H4 (cell line): ENCODE measurements around the gene HOXA6. TPM values are rescaled to one million over a fixed set of nuclear protein-coding genes. Genes with fewer than 3 reads are reported as not detected.

Experiments used
- DNase-seq: peaks from one replicate; pipeline ENCODE4 v3.0.0-alpha.2; 2015; ENCODE audit warnings: low spot score
- total RNA-seq: library from RNA; depleted of rRNA; stranded (reverse); fragments of >200 nt; shearing (Covaris generic); gene quantifications from 2 replicates; pipeline ENCODE4 v1.2.3, GENCODE V29; 2014

The HOXA6 gene
- total RNA-seq, 1 experiment from 2014 or later: 0.64 TPM

DNA sequence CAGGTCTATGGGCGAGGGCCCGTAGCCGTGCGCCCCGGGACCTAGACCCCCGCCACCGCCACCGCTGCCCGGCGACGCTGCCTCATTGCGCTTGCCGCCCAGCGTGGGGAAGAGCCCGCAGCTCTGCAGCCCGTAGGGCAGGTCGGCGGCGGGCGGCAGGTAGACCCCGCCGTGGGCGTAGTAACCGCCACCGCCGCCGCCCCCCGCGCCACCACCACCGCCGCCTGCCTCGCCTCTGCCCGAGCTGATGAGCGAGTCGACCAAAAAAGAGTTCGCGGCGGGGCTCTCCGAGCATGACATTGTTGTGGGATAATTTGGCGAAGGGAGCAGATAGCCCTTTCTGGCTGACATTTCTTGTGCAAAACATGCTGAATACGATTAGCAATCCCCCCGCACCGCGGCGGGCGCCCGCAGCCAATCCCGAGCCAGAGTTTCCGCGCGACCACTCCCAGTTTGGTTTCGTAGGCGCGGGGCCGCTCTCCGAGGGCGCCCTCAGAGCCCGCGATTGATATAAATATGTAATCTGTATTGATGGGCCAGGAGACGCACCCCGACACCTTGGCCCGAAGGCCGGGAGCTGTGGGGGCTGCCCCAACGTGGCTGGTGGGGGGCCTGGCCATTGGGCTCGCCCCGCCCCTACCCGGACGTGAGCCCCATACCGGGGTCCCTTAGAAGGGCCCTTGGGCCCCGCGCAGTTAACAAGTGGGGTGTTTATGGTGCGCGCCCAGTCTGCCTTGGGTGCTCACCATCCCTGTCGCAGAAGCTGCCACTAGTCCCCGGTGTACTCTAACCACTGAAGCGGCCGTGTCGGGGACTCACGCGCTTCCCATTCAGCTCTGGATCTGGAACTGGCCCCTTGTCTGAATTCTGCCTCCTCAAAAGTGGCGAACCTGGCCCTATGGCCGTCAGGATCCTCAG, 26.6 kb upstream of the HOXA6 start, which contains the start of gene HOXA10:
HOXA10 (minus strand) TSS at position 365 of the 918 bp plus-strand sequence; CDS start at position 351, 14 bp downstream.
- no peak for DNase-seq

DNA sequence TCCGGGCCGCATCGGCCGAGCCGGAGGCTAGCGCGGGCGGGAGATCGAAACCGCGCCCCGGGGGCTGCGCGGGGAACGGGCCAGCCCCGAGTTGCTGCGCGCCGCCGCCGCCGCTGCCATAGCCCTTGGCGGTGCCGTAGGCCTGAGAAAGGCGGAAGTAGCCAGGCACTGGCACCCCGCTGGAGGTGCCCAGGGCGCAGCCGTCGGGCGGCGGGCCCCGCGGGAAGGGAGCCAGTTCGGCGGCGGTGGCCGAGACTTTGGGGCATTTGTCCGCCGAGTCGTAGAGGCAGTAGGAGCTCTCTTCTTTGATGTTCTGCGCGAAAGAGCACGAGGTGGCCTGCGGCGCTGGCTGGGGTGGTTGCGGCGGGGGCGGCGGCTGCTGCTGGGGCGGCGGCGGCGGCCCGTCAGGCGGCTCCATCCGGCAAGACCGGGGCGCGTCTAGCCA, 26.0 kb upstream of the HOXA6 start:
- DNase-seq: no peak

DNA sequence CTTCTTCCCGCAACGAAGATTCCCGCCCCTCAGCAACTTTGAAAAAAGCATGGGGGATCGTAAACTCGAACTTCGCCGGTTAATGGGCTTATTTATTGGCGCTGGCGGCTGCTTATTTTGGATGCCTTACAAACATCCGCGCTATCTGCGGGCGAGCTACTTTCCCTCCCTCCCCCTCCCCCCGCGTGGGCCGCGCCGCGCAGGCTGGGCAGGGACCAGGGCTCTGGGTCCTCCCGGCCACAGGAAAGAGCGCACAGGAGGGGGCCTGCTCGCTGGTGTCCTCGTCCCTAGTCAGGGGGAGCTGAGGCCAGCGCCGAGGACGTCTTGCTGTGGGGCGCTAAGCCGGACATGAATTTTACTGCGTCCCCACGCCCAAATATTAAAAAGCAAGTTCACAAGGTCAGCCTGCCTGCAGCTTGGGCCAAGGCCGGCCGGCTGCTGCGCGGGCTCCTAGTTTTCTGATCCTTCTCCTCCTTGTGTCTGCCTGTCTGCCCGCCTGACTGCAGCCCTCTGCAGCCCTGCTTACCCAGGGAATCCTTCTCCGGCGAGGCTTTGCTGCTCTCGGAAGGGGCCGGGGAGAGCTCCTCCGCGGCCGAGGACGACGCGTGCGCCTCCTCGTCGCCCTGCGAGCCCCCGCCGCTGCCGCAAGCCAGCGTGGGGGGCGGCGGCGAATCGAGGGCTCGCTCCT, 25.4 kb upstream of the HOXA6 start:
- no peak for DNase-seq

DNA sequence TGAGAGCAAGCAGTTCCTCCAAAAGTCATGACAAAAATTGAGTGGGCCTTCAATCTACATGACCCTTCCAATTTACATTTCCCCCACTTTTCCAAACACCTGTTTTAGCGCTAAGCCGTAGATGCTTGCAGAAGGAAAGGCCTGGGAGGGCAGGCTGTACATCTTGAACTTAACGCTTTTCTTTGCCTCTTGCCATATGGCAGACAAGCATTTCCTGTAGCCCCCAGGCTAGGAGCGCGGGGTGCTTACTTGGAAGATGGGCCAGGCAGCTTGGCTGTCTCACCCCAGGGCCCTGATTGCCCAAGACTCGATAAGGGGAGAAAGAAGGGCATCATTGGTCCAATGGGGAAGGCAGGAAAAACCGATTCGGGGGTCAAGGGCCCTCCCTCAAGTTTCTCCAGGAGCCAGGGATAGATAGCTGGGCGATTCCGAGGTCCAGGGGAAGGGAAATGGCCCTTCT, 24.8 kb upstream of the HOXA6 start:
- DNase-seq: no peak

DNA sequence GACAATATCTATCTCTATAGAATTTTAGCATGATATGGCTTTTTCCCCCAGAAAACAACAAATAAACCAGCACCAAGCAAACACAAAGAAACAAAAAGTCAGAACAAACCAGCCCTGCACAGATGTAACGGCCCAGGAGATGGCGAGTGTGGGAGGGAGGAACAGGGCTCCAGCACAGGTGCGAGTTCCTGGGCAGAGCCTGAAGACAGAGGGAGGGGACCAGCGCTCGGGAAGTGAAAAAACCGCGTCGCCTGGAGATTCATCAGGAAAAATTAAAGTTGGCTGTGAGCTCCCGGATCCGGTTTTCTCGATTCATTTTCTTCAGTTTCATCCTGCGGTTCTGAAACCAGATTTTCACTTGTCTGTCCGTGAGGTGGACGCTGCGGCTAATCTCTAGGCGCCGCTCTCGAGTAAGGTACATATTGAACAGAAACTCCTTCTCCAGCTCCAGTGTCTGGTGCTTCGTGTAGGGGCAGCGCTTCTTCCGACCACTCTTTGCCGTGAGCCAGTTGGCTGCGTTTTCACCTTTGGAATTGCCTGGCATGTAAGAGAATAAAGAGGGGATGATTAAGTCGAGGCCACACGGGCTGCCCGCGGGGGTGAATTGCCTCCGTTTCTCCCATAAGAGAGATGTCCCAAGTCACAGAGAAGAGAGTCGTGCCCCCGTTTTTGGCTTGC, 24.2 kb upstream of the HOXA6 start:
- no peak for DNase-seq

DNA sequence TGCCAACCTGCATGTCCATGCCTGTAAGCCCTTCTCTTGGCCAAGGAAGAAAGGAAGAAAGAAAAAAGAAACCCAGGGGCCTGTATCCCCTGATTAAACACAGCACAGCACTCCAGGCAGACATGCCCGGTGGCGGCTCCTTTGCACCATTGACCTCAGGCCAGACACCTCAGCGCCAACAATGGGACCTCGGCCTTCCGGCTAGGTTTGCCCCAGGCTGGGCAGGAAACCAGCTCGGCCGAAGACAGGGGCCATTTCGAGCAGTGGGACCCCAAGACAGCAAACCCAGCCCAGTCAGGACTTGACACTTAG, 23.7 kb upstream of the HOXA6 start:
- no peak for DNase-seq

DNA sequence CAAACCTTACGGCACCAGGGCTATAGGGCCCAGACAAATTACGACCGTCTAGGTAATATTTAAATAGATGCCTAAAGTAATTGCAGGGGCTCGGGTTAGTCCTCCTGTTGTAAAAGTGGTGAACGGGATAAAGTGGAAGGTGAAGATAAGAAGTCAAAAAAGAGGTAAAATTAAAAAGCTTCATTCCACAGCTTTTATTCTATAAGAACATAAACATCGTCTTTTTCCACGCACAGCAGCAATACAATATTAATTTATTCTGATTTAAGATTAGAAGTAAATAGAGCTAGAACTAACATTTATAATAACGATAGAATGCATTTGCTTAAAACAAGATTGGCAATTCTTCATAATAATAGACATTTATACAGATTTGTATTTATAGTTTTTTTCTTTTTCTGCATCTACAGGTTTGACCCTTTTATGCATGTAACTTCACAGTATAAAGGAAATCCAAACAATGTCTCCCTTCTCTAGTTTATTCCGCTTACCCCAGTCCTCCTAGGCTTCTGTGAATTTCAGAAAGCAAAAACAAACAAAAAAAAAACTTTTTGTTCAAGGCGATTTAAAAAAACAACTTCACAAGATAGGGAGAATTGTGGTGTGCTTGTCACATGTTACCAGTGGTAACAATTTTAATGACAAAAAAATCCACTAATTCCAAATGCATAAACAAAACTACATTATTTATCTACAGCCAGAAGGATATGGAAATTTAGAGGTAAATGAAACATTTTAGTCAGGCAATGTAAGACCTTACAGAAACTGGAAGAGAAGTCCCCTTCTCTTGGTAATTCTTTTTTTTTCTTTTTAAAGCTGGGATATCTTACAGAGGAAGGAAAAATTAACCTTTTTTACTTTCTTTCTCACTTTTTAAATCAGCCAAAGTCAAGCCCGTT, 23.1 kb upstream of the HOXA6 start:
- no peak for DNase-seq

DNA sequence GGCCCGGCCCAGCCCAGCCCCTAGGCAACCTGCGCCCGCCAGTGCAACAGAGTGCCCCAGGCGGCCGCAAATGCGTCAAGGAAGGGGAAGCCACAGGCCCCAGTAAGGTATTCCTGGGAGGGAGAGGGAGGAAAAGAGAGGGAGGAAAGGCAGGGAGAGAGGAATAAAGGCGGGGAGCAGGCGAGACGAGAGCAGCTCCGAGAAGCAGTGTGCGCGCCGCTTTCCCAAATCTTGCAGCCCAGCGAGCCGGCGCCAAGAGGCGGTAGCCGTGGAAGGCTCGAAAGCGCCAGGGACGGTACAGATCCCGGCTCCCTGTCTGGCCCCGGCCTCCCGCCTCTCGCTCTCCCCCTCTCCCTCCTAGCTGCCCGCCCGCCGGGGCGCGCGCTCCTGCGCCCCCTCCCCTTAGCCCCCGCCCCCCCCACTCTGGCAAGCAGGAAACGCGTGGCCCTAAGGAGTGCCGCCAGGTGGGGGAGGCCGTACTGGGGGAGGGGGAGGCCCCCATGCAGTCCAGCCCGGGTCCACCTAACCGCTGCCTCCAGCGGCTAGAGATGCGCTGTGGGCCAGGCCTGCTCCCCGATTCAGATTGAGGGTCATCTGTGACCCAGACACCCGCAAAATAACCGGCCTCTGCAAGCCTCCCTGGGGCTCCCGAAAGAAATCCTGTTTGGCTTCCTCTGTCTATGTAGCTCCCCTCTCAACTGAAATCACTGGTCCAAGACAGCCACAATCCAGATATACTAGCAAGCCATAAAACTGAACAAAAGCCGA, 22.3 kb upstream of the HOXA6 start:
- DNase-seq: no peak

DNA sequence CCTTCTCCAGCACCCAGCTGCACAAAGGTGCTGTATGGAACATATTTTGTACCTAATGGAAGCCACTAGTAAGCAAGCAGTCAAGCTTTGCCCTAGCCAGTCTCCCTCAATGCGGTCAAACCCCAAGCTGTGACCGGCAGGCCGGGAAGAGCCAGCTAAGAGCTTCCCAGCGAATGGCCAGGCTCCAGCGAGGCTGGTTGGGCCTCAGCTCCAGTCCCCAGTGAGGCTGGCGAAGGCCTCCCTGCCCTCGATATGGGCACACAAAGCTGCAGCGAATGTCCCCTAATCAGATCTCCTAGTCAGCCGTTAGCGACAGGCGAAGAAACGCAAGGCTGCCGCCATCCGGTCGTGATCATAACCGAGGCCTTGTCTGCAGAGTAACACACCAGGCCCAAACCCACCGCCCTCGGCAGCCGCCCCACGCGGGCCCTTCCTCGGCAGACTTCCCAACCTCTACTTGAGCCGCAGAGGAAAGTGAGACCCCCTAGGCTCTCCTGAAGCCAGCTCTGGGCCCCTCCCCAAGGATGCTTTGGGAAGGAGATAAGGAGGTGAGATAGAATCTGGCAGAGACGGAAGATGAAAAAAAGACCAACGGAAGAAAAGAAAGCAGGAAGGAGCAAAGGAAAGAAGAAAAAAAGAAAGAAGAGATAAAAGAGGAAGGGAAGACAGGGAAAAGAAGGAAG, 20.8 kb upstream of the HOXA6 start:
- DNase-seq: no peak

DNA sequence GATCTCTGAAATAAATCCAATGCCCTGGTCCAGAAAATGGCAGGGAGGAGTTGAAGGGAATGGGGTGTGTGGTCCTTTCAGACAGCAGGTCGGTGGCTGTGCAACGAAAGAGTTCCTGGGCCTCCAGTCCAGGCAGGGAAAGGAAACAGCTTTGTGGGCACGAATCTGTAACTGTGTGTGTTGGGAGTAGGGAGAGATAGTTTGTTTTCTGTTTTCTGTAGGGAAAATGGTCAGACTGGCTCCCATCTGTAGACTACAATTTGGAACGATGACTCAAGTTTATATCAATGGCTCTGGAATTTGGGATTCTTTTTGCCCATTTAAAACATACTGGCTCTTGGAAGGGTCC, 20.3 kb upstream of the HOXA6 start:
- DNase-seq: no peak

DNA sequence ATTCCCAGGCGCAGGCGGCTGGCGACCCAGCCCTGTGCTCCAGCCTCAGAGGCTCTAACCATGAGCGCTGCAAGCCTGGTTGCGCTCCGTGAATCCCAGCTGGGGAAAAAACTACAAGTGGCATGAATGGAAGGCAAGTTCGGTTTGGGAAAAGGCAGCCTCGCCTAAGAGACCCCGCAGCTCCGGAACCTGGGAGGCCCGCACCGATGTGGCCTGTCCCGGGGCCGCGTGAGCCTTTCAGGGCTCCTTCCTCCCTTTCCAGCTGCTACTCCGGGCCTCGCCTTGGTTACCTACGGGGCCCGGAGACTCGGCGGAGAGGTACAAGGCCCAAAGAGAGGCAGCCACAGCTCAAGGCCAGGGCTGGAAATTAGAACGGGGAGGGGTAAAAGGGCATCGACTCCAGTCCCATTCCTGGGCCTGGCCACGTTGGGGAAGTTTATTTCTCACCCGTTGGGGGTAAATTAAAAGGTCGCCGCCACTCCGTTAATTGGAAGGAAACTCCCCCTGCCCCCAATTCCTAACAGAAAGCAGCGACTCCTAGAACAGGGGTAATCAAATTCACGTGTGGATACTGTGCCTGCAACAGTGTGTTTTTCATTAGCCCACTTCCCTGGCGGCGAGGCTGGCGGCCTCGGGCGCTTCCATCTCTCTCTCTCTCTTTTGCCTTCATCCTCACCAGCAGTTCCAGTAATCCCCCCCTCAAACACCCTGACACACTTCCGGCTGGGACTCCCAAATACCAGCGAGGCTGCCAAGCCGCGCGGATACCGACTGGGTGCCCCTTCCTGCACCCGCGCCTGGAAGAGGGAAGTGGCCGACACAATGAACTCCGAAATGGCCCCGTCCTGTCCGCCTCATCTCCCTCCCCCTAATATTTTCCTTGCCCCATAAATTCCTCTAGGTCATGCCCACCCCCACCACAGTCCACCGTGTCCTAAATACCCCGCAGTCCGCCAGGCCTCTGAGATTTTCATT, 19.2 kb upstream of the HOXA6 start:
- no peak for DNase-seq

DNA sequence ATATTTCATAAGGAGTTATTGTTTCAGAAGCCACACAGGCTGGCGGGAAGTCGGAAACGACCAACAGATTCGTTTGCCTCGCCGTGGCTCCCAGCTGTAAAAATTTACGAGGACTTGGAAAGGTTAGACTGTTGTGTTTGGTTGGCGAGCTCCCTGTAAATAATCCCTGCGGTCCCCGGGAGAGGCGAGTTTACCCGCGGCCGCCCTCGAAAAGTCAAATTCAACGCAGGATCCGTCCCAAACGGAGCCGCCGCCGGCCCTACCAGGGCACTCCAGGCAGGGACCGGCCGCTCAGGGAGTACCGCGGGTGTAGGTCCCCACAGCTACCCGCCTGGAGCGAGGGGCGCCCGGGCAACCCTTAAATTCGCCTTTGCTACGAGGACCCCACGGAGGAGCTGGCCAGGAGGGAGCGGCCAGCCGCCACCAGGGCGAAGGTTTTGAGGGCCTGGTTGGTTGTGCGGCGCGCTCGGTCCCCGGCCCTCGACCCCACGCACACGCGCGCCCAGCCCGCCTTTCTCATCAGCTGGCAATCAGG, 18.5 kb upstream of the HOXA6 start:
- DNase-seq: no peak

DNA sequence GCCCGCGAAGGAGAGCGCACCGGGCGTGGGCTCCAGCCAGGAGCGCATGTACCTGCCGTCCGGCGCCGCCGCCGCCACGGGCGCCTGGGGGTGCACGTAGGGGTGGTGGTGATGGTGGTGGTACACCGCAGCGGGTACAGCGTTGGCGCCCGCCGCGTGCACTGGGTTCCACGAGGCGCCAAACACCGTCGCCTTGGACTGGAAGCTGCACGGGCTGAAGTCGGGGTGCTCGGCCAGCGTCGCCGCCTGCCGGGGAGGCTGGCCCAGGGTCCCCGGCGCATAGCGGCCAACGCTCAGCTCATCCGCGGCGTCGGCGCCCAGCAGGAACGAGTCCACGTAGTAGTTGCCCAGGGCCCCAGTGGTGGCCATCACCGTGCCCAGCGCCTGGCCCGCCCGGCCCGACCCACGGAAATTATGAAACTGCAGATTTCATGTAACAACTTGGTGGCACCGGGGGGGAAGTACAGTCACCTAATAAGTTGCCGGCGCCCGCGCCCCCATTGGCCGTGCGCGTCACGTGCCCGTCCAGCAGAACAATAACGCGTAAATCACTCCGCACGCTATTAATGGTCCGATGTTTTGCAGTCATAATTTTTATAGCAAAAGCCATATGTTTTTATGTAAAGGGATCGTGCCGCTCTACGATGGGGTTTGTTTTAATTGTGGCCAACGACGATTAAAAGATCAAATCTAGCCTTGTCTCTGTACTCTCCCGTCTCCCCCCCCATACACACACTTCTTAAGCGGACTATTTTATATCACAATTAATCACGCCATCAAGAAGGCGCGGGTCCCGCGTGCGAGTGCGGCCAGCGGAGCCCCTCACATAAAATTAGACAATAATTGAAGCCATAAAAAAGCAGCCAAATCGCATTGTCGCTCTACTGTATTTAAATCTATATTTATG, 17.8 kb upstream of the HOXA6 start, which contains the start of gene HOXA9:
HOXA9 (minus strand) TSS at position 449 of the 907 bp plus-strand sequence; CDS start at position 369, 80 bp downstream.
- no peak for DNase-seq

DNA sequence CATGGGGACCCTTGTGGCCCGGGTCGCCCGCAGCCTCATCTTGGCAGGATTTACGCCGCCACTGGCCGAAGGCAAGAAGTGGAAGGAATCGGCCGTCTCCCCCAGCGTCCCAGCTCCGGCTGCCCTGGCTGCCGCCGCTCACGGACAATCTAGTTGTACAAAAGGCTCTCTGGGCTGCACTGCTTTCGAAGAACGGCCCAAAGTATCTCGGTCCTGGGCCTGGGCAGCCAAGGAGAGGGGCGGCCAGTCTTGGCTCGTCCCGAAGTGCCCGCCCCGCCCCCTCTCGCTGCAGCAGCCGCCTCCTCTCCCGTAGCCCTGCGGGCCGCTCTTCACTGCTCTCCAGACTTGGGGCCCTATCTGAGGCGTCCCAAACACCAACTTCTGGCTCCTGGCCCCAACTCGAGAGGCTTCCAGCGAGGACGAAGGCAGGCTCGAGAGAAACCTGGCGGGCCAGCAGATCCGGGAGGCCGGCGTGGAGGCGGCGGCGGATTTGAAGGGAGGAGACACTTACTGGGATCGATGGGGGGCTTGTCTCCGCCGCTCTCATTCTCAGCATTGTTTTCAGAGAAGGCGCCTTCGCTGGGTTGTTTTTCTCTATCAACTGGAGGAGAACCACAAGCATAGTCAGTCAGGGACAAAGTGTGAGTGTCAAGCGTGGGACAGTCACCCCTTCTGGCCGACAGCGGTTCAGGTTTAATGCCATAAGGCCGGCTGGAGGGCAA, 17.0 kb upstream of the HOXA6 start:
- no peak for DNase-seq

DNA sequence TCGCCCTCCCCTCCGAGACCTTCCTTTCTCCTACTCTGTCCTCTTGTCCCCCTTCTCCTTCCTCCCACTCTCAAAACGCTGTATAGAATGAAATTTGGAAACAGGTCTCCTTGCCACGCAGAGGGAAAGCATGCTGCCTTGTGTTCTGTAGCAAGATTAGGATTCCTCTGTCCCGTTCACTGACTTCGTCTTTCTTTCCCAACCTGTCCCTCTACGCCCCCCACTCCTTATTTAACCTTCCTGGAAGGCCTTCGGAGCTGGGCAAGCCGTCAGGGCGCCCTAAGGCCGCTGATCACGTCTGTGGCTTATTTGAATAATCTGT, 16.4 kb upstream of the HOXA6 start:
- DNase-seq: no peak

DNA sequence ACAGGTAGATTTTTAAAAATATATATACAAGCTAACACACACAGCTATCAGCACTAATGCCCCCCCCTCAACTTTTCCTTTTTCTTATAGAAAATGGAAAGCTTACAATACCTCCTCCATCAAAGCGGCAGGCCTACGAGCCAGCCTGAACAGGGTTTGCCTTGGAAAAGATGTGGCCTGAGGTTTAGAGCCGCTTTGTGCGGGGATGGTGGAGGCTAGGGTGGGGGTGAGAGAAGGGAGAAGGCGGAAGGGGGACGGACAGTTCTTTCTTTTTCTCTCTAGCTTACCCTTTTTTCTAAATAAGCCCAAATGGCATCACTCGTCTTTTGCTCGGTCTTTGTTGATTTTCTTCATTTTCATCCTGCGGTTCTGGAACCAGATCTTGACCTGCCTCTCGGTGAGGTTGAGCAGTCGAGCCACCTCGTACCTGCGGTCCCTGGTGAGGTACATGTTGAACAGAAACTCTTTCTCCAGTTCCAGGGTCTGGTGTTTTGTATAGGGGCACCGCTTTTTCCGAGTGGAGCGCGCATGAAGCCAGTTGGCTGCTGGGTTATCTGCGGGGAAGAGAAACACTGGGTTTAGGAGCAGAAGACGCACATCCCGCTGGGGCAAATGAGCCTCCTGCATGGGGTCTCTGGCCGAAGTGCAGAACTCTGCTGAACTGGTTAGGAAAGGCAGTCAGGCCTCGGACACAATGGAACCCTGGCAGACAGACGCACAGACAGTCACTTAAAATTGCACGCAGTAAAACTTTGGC, 15.9 kb upstream of the HOXA6 start:
- DNase-seq: no peak
